Activated CD8-positive, alpha-beta T cell treated with anti-CD3 and anti-CD28 coated beads for 36 hours (primary cell): ENCODE data around the gene ATG10. TPM values are rescaled to one million over a fixed set of nuclear protein-coding genes. Genes with fewer than 3 reads are reported as not detected.

ENCODE experiments used
- ATAC-seq: fragments of 200-7000 bp; cut with Tn5 transposase; one replicate; pipeline ENCODE4 v1.10.0; 2021; ENCODE audit warnings: mild to moderate bottlenecking, moderate library complexity
- CTCF ChIA-PET: fragments of 350-600 bp; sonication (Branson Sonifier 250); formaldehyde crosslinking; loops from one replicate; lab custom pipeline; 2021; ENCODE audit warnings: antibody characterized with exemption; lab: Charles Lee
- POLR2A ChIA-PET: fragments of 350-600 bp; sonication (Branson Sonifier 250); formaldehyde crosslinking; loops from one replicate; lab custom pipeline; 2021; ENCODE audit warnings: antibody characterized with exemption; lab: Charles Lee
- DNase-seq: peaks from one replicate; pipeline ENCODE4 v3.0.0-alpha.2; 2020
- H3K27ac Mint-ChIP-seq: one replicate; pipeline ENCODE4 v1.8.0; 2021; ENCODE audit warnings: mild to moderate bottlenecking, mixed read lengths
- H3K27me3 Mint-ChIP-seq: one replicate; pipeline ENCODE4 v1.8.0; 2021; ENCODE audit warnings: mixed read lengths
- H3K36me3 Mint-ChIP-seq: one replicate; pipeline ENCODE4 v1.8.0; 2021; ENCODE audit warnings: low read depth, mixed read lengths
- H3K4me1 Mint-ChIP-seq: one replicate; pipeline ENCODE4 v1.8.0; 2021; ENCODE audit warnings: low read depth, mixed read lengths
- H3K4me3 Mint-ChIP-seq: one replicate; pipeline ENCODE4 v1.8.0; 2021; ENCODE audit warnings: mild to moderate bottlenecking, moderate library complexity, mixed read lengths
- H3K9me3 Mint-ChIP-seq: one replicate; pipeline ENCODE4 v1.8.0; 2021; ENCODE audit warnings: mixed read lengths
- intact Hi-C: fragments of 100-400 bp; cut with micrococcal nuclease; formaldehyde crosslinking; loops from one replicate; pipeline ENCODE4 v1.10.0; 2022
- total RNA-seq, 2 experiments: library from RNA; stranded (reverse); gene quantifications; one replicate each; pipeline ENCODE4 v1.2.3, GENCODE V29; 2021
- TF ChIP-seq, protein P1 (sequence below): fragments of 200-600 bp; IDR thresholded peaks from one replicate; pipeline ENCODE4 v1.8.0; 2022; ENCODE audit warnings: antibody characterized with exemption, mild to moderate bottlenecking

Gene ATG10
- total RNA-seq, 2 experiments from 2014 or later = 7.5 to 12.0 TPM

DNA sequence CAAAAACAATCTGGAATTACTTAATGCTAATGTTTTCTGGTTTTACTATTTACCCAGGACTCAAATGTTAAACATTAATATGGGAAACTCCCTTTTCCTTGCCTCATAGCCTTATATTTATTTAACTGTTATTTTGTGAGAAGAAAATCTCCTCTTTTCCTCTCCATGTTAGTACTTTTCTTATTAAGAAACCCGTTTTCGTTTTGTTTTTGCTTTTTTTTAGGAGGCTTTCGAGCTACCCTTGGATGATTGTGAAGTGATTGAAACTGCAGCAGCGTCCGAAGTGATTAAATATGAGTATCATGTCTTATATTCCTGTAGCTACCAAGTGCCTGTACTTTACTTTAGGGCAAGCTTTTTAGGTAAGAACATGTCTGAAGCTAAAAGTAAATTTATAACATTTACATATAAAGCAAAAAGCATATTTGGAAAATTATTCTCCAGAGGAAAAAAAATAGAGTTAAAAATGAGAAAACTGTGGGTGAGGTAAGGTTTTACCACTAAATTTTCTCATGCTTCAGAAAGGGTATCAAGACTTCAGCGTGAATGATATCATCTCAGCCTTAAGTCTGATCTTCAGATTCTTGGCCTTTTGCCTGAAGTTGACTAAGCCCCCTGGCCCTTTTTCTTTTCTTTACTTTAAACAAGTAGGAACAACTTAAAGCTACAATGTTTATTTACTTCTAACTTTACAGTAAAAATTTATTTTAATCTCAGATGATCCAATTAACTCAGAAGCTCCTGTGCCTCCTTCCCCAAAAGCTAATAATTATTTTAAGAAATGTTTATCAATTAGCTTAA is 192.6 kb downstream of the ATG10 start:
- TF ChIP-seq, protein P1, sequence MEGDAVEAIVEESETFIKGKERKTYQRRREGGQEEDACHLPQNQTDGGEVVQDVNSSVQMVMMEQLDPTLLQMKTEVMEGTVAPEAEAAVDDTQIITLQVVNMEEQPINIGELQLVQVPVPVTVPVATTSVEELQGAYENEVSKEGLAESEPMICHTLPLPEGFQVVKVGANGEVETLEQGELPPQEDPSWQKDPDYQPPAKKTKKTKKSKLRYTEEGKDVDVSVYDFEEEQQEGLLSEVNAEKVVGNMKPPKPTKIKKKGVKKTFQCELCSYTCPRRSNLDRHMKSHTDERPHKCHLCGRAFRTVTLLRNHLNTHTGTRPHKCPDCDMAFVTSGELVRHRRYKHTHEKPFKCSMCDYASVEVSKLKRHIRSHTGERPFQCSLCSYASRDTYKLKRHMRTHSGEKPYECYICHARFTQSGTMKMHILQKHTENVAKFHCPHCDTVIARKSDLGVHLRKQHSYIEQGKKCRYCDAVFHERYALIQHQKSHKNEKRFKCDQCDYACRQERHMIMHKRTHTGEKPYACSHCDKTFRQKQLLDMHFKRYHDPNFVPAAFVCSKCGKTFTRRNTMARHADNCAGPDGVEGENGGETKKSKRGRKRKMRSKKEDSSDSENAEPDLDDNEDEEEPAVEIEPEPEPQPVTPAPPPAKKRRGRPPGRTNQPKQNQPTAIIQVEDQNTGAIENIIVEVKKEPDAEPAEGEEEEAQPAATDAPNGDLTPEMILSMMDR = no peak
- no peak overlapping the region for H3K4me3 Mint-ChIP-seq
- H3K9me3 Mint-ChIP-seq = no peaks in the 10 kb centered on the region
- H3K27me3 Mint-ChIP-seq = no peaks in the 10 kb centered on the region
- DNase-seq = no peak
- ChIA-PET CTCF (interaction anchor here (0.7 to 2.1 kb wide), 12 partner anchors 11 to 798 kb away, joined by 3 to 18 read pairs (median 5); partner anchors contain the start of gene SSBP2), POLR2A (interaction anchor here (1.8 kb wide), 1 partner anchor 113 kb away, joined by 4 read pairs; the partner anchor contains the start of gene RPS23)
- H3K4me1 Mint-ChIP-seq = peaks cover 8% of the 10 kb centered on the region
- no peak overlapping the region for H3K27ac Mint-ChIP-seq
- no peak for ATAC-seq
- H3K36me3 Mint-ChIP-seq = peaks cover 2% of the 10 kb centered on the region
- intact Hi-C loops = loop anchor here (10.0 kb wide), 2 partner anchors 650 to 740 kb away; no protein-coding TSS in a partner anchor

GRCh38 chr5:82164977-82165713 is 193.3 kb downstream of the ATG10 start:
- Mint-ChIP-seq H3K4me3 (no peak overlapping the region), H3K4me1 (peaks cover 8% of the 10 kb centered on the region), H3K36me3 (peaks cover 2% of the 10 kb centered on the region), H3K27ac (no peak overlapping the region), H3K27me3 (no peaks in the 10 kb centered on the region), H3K9me3 (no peaks in the 10 kb centered on the region)
- intact Hi-C loops = loop anchor here (10.0 kb wide), 2 partner anchors 650 to 740 kb away; no protein-coding TSS in a partner anchor
- no peak for DNase-seq
- CTCF ChIA-PET = interaction anchor here (0.7 to 2.1 kb wide), 19 partner anchors 10 to 780 kb away, joined by 3 to 18 read pairs (median 4); partner anchors contain the start of gene SSBP2
- POLR2A ChIA-PET = interaction anchor here (1.8 kb wide), 1 partner anchor 113 kb away, joined by 4 read pairs; the partner anchor contains the start of gene RPS23
- TF ChIP-seq, protein P1 = no peak
- ATAC-seq = no peak

DNA sequence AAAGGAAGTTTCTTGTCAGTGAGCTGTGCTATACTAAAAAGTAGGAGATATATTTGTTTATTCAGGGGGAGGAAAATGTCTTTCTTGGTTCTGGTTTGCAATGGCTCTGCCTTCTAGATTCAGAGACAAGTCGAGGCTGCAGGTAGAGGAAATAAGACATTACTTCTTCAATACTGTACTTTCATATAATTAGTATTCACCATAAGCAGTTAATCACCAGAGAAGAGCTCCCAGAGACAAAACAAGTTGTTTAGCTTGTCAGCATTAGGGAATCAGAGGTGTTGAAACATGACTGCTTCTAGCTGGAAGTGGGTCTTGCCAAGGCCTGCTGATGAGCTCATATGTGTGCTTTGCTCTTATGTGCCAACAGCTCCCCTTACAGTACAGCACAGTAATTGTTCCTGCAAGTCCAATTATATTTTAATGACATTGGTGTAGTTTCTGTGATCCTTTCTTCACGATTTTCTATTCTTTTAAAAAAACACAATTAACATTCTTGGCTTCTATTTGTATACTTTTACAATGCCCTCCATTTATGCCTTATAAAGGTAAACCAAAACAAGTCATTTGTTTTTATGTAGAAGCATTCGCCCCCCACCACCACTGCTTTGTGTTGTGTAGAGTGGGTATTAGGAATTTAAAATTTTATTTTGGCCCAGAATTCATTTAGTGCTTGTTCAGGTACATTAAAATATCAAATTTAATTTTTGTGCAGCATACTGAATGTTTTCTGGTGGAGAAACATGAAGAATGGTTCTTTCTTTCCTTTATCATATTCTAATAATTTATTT is 194.1 kb downstream of the ATG10 start:
- peaks cover 8% of the 10 kb centered on the region for H3K4me1 Mint-ChIP-seq
- no peaks in the 10 kb centered on the region for H3K27me3 Mint-ChIP-seq
- ChIA-PET CTCF (interaction anchor here (0.7 to 2.1 kb wide), 16 partner anchors 9 to 781 kb away, joined by 3 to 18 read pairs (median 4); partner anchors contain the start of gene SSBP2), POLR2A (interaction anchor here (1.8 kb wide), 1 partner anchor 112 kb away, joined by 4 read pairs; the partner anchor contains the start of gene RPS23)
- DNase-seq (peak; percentile 47), ATAC-seq (peak; percentile 95)
- no peak overlapping the region for H3K4me3 Mint-ChIP-seq
- intact Hi-C loops = loop anchor here (10.0 kb wide), 2 partner anchors 651 to 741 kb away; no protein-coding TSS in a partner anchor
- H3K9me3 Mint-ChIP-seq = no peaks in the 10 kb centered on the region
- H3K27ac Mint-ChIP-seq = no peak overlapping the region
- H3K36me3 Mint-ChIP-seq = peaks cover 2% of the 10 kb centered on the region
- TF ChIP-seq, protein P1 = peak; percentile 62

- ChIA-PET POLR2A (no interaction called here), CTCF (interaction anchor here (0.8 kb wide), 1 partner anchor 742 kb away, joined by 4 read pairs; no protein-coding TSS in a partner anchor)
- intact Hi-C loops = loop anchor here (10.0 kb wide), 2 partner anchors 653 to 743 kb away; no protein-coding TSS in a partner anchor
- Mint-ChIP-seq H3K27me3 (no peaks in the 10 kb centered on the region), H3K27ac (no peak overlapping the region), H3K9me3 (no peaks in the 10 kb centered on the region), H3K36me3 (peaks cover 2% of the 10 kb centered on the region), H3K4me1 (peaks cover 8% of the 10 kb centered on the region), H3K4me3 (no peak overlapping the region)
- TF ChIP-seq, protein P1 = no peak
- DNase-seq (no peak), ATAC-seq (no peak)
These were observed 195.6 kb downstream of the ATG10 start for GRCh38 chr5:82167372-82167935.
